Measurements from ENCODE around the gene MECR. TPM values are rescaled to one million over a fixed set of nuclear protein-coding genes. Genes with fewer than 3 reads are reported as not detected.

Gene MECR
- total RNA-seq, 1 experiment from 2014 or later = 35.9 TPM

- no peak for DNase-seq (ENCODE audit: extremely low read depth, low read depth)
Observed at GRCh38 chr1:29142714-29143113, 88.0 kb downstream of the MECR start.

Small RNA genes within 50 kb of the gene (small RNA-seq; reads per million reads assigned to genes)
- gene RF02271 = 0 reads per million in 2 experiments

Other genes starting within 250 kb of the MECR start
- 0.12 and 0.17 TPM in 2 replicates for gene TMEM200B, start 107.0 kb downstream of the MECR start, total RNA-seq (2014; rRNA removed; shearing (Covaris generic))
- 23.1 and 25.0 TPM in 2 replicates for gene SRSF4, start 49.0 kb downstream of the MECR start, total RNA-seq (2014; rRNA removed; shearing (Covaris generic))
- 7.4 and 8.9 TPM in 2 replicates for gene PTPRU, start 5.6 kb upstream of the MECR start, total RNA-seq (2014; rRNA removed; shearing (Covaris generic))

Measured in NCI-H460 (cell line).